SK-N-SH (cell line): Measurements from ENCODE around the gene ADCY7. TPM values are rescaled to one million over a fixed set of nuclear protein-coding genes. Genes with fewer than 3 reads are reported as not detected.

Experiments
- CTCF ChIA-PET: fragments of 300-600, 350-600 bp; formaldehyde crosslinking; extraction: SDS; loops from one replicate; lab custom pipeline; 2021; lab: Yijun Ruan, JAX
- POLR2A ChIA-PET: fragments of 350-600 bp; sonication (Branson Sonifier 250); formaldehyde crosslinking; extraction: SDS; loops from one replicate; lab custom pipeline; 2020; ENCODE audit warnings: antibody characterized with exemption, inconsistent platforms; lab: Yijun Ruan, JAX
- DNase-seq: peaks from one replicate; pipeline ENCODE4 v3.0.0; 2012
- H2AFZ ChIP-seq: fragments of 200-600 bp; sonication (generic); 2 replicates; pipeline ENCODE4 v1.8.1; 2016; ENCODE audit warnings: antibody characterized with exemption, mild to moderate bottlenecking, low read depth
- H3F3A ChIP-seq: fragments of 200-600 bp; sonication (generic); replicated peaks from 2 replicates; pipeline ENCODE3; 2016; ENCODE audit warnings: antibody characterized with exemption, mild to moderate bottlenecking; ENCODE audit not compliant: insufficient read depth
- H3K27ac ChIP-seq, 2 experiments: fragments of 200-500 bp in 1 of 2; fragments of 200-600 bp in 1 of 2; sonication (Bioruptor generic) in 1 of 2; sonication (generic), shearing (Covaris generic) in 1 of 2; 2 replicates each; pipeline versions ENCODE4 v1.5.1 to v1.6.1; 2014 to 2016; ENCODE audit warnings: low read depth in 2 of 2, inconsistent platforms in 1 of 2, low read length in 1 of 2, mild to moderate bottlenecking in 1 of 2, mixed read lengths in 1 of 2
- H3K27me3 ChIP-seq: fragments of 200-600 bp; sonication (generic), shearing (Covaris generic); 2 replicates; pipeline ENCODE4 v1.6.1; 2016; ENCODE audit warnings: mixed run types; ENCODE audit not compliant: insufficient read depth
- H3K36me3 ChIP-seq, 2 experiments: fragments of 200-500 bp in 1 of 2; fragments of 200-600 bp in 1 of 2; sonication (Bioruptor generic) in 1 of 2; sonication (generic) in 1 of 2; replicated peaks in 1 of 2; 2 replicates each; pipeline versions ENCODE3 to v1.5.1; 2014 to 2016; ENCODE audit warnings: low read length in 1 of 2, mild to moderate bottlenecking in 1 of 2; ENCODE audit not compliant: insufficient read depth in 2 of 2, control insufficient read depth in 1 of 2
- H3K4me1 ChIP-seq, 2 experiments: fragments of 200-500 bp in 1 of 2; fragments of 200-600 bp in 1 of 2; sonication (Bioruptor generic) in 1 of 2; sonication (generic), shearing (Covaris generic) in 1 of 2; 2 replicates each; pipeline versions ENCODE4 v1.5.1 to v1.6.1; 2014 to 2016; ENCODE audit warnings: low read depth in 1 of 2, low read length in 1 of 2, mixed run types in 1 of 2; ENCODE audit not compliant: insufficient read depth in 2 of 2, control insufficient read depth in 1 of 2
- H3K4me2 ChIP-seq: fragments of 200-600 bp; sonication (generic), shearing (Covaris generic); 2 replicates; pipeline ENCODE4 v1.6.1; 2017; ENCODE audit warnings: mixed run types
- H3K4me3 ChIP-seq, 2 experiments: fragments of 200-500 bp in 1 of 2; fragments of 200-600 bp in 1 of 2; sonication (Bioruptor generic) in 1 of 2; sonication (generic), shearing (Covaris generic) in 1 of 2; 2 replicates each; pipeline versions ENCODE4 v1.5.1 to v1.8.1; 2014 to 2016; ENCODE audit warnings: low read depth in 2 of 2, inconsistent platforms in 1 of 2, low read length in 1 of 2, mild to moderate bottlenecking in 1 of 2, mixed read lengths in 1 of 2, moderate library complexity in 1 of 2
- H3K79me2 ChIP-seq: fragments of 200-600 bp; sonication (generic); 2 replicates; pipeline ENCODE4 v1.8.1; 2017; ENCODE audit warnings: mild to moderate bottlenecking; ENCODE audit not compliant: insufficient read depth
- H3K9ac ChIP-seq: fragments of 200-600 bp; sonication (generic); 2 replicates; pipeline ENCODE4 v1.6.1; 2017; ENCODE audit warnings: mixed run types
- H3K9me2 ChIP-seq: fragments of 200-600 bp; sonication (generic); 2 replicates; pipeline ENCODE4 v1.6.1; 2017; ENCODE audit warnings: mixed run types
- H3K9me3 ChIP-seq: fragments of 200-600 bp; sonication (generic); 2 replicates; pipeline ENCODE4 v1.6.1; 2017; ENCODE audit warnings: mixed run types, mild to moderate bottlenecking, moderate library complexity
- H4K20me1 ChIP-seq: fragments of 200-600 bp; sonication (generic); 2 replicates; pipeline ENCODE4 v1.6.1; 2017; ENCODE audit warnings: mild to moderate bottlenecking, mixed run types; ENCODE audit not compliant: insufficient read depth
- CHD2 ChIP-seq: fragments of 150-350 bp; IDR thresholded peaks from 2 replicates; pipeline ENCODE4 v1.6.1; 2018; ENCODE audit warnings: low read length; ENCODE audit not compliant: partially characterized antibody
- EP300 ChIP-seq, 2 experiments: IDR thresholded peaks; 2 replicates each; pipeline versions ENCODE4 v1.4.0 to v1.6.1; 2012; ENCODE audit warnings: borderline replicate concordance in 1 of 2, low read depth in 1 of 2, low read length in 1 of 2
- EZH2phosphoT487 ChIP-seq: fragments of 200-600 bp; sonication (generic); IDR thresholded peaks from 2 replicates; pipeline ENCODE4 v1.6.1; 2017; ENCODE audit warnings: low read depth, mixed run types, mild to moderate bottlenecking, antibody characterized with exemption, moderate library complexity, borderline replicate concordance
- FOSL2 ChIP-seq: IDR thresholded peaks from 2 replicates; pipeline ENCODE4 v1.4.0; 2012; ENCODE audit warnings: low read depth, mild to moderate bottlenecking, moderate library complexity, borderline replicate concordance
- FOXM1 ChIP-seq: IDR thresholded peaks from 2 replicates; pipeline ENCODE4 v1.4.0; 2012; ENCODE audit warnings: low read depth, mild to moderate bottlenecking
- GATA2 ChIP-seq: sonication (generic); formaldehyde crosslinking; IDR thresholded peaks from 2 replicates; pipeline ENCODE4 v1.5.0; 2020; ENCODE audit warnings: mild to moderate bottlenecking, missing genetic modification reagents
- JUND ChIP-seq: IDR thresholded peaks from 2 replicates; pipeline ENCODE4 v1.4.0; 2012
- MEF2A ChIP-seq: IDR thresholded peaks from 2 replicates; pipeline ENCODE4 v1.4.0; 2012; ENCODE audit warnings: low read depth, borderline replicate concordance
- NFIC ChIP-seq: IDR thresholded peaks from 2 replicates; pipeline ENCODE4 v1.4.0; 2012; ENCODE audit warnings: borderline replicate concordance
- NRF1 ChIP-seq: IDR thresholded peaks from 2 replicates; pipeline ENCODE4 v1.6.1; 2012; ENCODE audit warnings: low read depth, mild to moderate bottlenecking, low read length
- POLR2AphosphoS5 ChIP-seq: IDR thresholded peaks from 2 replicates; pipeline ENCODE4 v1.6.1; 2012; ENCODE audit warnings: low read depth, low read length
- SMC3 ChIP-seq: IDR thresholded peaks from 2 replicates; pipeline ENCODE4 v1.6.1; 2012; ENCODE audit warnings: low read depth, low read length, improper control_type of control experiment
- YY1 ChIP-seq: IDR thresholded peaks from 2 replicates; pipeline ENCODE4 v1.4.0; 2012; ENCODE audit warnings: low read depth, mild to moderate bottlenecking
- WGBS: methylation state at CpG from one replicate; pipeline ENCODE4 v1.1.6; 2017; ENCODE audit warnings: low lambda C conversion rate; 5-methylcytosine and 5-hydroxymethylcytosine counted together
- polyA plus RNA-seq, 3 experiments: library from polyadenylated mRNA; depleted of rRNA; stranded (reverse); fragments of >200 nt; gene quantifications; 2 replicates each; pipeline ENCODE4 v1.2.3, GENCODE V29; 2012
- TF ChIP-seq, protein P1 (sequence below): IDR thresholded peaks from 2 replicates; pipeline ENCODE4; 2012
- TF ChIP-seq, protein P2 (sequence below): fragments of 150-350 bp; IDR thresholded peaks from 2 replicates; pipeline ENCODE4 v1.6.1; 2016; ENCODE audit warnings: mild to moderate bottlenecking, low read depth, low read length

The ADCY7 gene
- polyA plus RNA-seq, 1 of the 3 experiments (the other 2 are of a cell fraction), result 14.3 TPM

- no peak for TF ChIP-seq MEF2A
- TF ChIP-seq GATA2 (CRISPR knock-in tag), result no peak
- no peak for TF ChIP-seq POLR2AphosphoS5
- TF ChIP-seq NRF1, result no peak
- no peak for TF ChIP-seq FOXM1
- TF ChIP-seq NFIC, result no peak
- no peak for TF ChIP-seq FOSL2
- TF ChIP-seq, protein P1, sequence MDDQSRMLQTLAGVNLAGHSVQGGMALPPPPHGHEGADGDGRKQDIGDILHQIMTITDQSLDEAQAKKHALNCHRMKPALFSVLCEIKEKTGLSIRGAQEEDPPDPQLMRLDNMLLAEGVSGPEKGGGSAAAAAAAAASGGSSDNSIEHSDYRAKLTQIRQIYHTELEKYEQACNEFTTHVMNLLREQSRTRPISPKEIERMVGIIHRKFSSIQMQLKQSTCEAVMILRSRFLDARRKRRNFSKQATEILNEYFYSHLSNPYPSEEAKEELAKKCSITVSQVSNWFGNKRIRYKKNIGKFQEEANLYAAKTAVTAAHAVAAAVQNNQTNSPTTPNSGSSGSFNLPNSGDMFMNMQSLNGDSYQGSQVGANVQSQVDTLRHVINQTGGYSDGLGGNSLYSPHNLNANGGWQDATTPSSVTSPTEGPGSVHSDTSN, result no peak
- no peak for TF ChIP-seq CHD2
- no peak for TF ChIP-seq EP300 (IDR thresholded peaks at IDR 0.05; ENCODE audit: borderline replicate concordance in 1 of 2, low read depth in 1 of 2, low read length in 1 of 2)
- no peak for TF ChIP-seq SMC3
- TF ChIP-seq, protein P2, sequence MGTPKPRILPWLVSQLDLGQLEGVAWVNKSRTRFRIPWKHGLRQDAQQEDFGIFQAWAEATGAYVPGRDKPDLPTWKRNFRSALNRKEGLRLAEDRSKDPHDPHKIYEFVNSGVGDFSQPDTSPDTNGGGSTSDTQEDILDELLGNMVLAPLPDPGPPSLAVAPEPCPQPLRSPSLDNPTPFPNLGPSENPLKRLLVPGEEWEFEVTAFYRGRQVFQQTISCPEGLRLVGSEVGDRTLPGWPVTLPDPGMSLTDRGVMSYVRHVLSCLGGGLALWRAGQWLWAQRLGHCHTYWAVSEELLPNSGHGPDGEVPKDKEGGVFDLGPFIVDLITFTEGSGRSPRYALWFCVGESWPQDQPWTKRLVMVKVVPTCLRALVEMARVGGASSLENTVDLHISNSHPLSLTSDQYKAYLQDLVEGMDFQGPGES, result no peak
- TF ChIP-seq, all 33 proteins: peak for 0
- Histone ChIP-seq H3K27ac (no peak overlapping the region), H2AFZ (no peak overlapping the region), H3K4me1 (peaks cover 0 to 13% of the 10 kb centered on the region in 2 experiments; a peak in 1 of 4 replicates), H3K9me2 (no peaks in the 10 kb centered on the region), H3K27me3 (no peaks in the 10 kb centered on the region), H3K4me3 (no peak overlapping the region), H4K20me1 (no peaks in the 10 kb centered on the region), H3K9me3 (no peaks in the 10 kb centered on the region), H3K9ac (no peak overlapping the region), H3F3A (no peaks in the 10 kb centered on the region), H3K79me2 (peaks cover 5% of the 10 kb centered on the region; the same call in 1 of the 2 replicates), H3K4me2 (no peak overlapping the region), H3K36me3 (no peaks in the 10 kb centered on the region)
- no peak for DNase-seq
- WGBS, result 79% methylated on average over 5 of the region's 9 CpGs
- ChIA-PET CTCF (interaction anchor here (1.2 to 2.9 kb wide), 6 partner anchors 8 to 219 kb away, joined by 3 to 9 read pairs (median 6); partner anchors contain the start of gene CNEP1R1), POLR2A (interaction anchor here (0.7 kb wide), 1 partner anchor 170 kb away, joined by 4 read pairs; no protein-coding TSS in a partner anchor)
These were observed 22.2 kb upstream of the ADCY7 start for GRCh38 chr16:50244140-50244503.

DNA sequence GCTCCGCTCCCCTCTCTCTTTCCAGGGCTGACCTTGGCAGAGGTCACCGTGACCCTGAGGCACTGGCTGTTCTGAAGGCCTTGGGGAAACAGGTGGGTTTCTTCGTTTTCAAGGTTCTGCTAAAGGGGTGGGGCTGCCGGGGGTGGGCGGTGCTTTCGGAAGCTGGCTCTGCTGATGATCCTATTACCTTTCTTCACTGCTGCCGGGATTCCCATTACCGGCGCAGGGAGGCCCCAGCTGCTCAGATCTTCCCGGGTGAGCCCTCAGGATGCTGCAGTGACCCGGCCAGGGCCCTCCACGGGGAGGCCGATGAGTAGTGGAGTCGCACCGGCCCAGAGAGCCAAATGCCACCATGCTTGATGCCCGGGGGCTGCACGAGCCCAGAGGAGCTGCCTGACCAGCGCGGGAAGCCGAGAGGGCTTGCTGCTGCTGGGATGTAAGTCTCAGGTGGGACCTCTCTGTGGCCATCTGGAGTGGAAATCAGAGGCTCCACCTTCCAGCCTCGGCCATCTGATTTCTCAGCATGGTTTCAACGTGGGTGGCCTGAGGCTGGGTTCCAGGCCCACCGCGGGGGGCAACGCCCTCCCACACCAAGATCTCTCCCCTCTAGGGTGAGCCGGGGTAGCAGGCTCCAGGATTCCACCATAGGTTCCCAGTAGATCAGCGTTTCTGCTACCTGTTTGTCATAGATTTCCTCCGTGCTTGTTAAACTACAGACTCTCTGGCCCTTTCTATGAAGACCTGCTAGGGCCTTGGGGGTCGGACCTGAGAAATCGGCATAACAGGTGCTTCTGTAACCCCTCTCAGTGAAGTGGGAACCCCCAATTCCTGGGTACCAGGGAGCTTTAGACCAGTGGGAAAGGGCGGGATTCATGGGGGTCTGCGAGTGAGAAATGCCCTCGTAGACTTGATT, 21.6 kb upstream of the ADCY7 start:
- no peaks in the 10 kb centered on the region for H3K27me3 ChIP-seq
- POLR2A ChIA-PET, result interaction anchor here (0.8 to 1.2 kb wide), 2 partner anchors 10 to 65 kb away, joined by 3 to 4 read pairs; no protein-coding TSS in a partner anchor
- H3K36me3 ChIP-seq, result no peaks in the 10 kb centered on the region
- H2AFZ ChIP-seq, result peak overlapping the region; percentile 90
- H3K79me2 ChIP-seq, result peaks cover 5% of the 10 kb centered on the region; the same call in 1 of the 2 replicates
- H3K9ac ChIP-seq, result no peak overlapping the region; the same call in 1 of the 2 replicates
- TF ChIP-seq YY1, result no peak
- no peak for TF ChIP-seq POLR2AphosphoS5
- no peak for TF ChIP-seq SMC3
- no peak for TF ChIP-seq NFIC
- no peak for TF ChIP-seq CHD2
- TF ChIP-seq EZH2phosphoT487, result no peak
- no peak for TF ChIP-seq JUND
- DNase-seq, result no peak
- H3K9me2 ChIP-seq, result no peaks in the 10 kb centered on the region
- no peaks in the 10 kb centered on the region for H4K20me1 ChIP-seq
- no peaks in the 10 kb centered on the region for H3F3A ChIP-seq
- CTCF ChIA-PET, result interaction anchor here (0.7 to 2.9 kb wide), 15 partner anchors 9 to 421 kb away, joined by 3 to 9 read pairs (median 5); partner anchors contain the start of gene CNEP1R1
- WGBS, result 71% methylated on average over 18 of the region's 33 CpGs
- peak overlapping the region; percentile 79 for H3K4me2 ChIP-seq
- no peak overlapping the region for H3K27ac ChIP-seq
- H3K4me3 ChIP-seq, result 0 out of 4 replicates have a peak overlapping the region, but pooled peaks of 1 of the 2 experiments have one; percentile 66
- no peaks in the 10 kb centered on the region for H3K9me3 ChIP-seq
- peaks cover 0 to 13% of the 10 kb centered on the region in 2 experiments; a peak in 1 of 4 replicates for H3K4me1 ChIP-seq
